MM.1S (cell line): ENCODE measurements around the gene NEK6.

Experiments used
- CTCF ChIP-seq: fragments of 300-600 bp; sonication (generic); IDR thresholded peaks from 2 replicates; pipeline ENCODE4 v1.5.1; 2016; ENCODE audit warnings: antibody characterized with exemption, low read length, mixed read lengths
- EZH2phosphoT487 ChIP-seq: fragments of 300-600 bp; sonication (generic); IDR thresholded peaks from 2 replicates; pipeline ENCODE4 v1.6.1; 2018; ENCODE audit warnings: antibody characterized with exemption, low read length

GRCh38 chr9:124355039-124355940, 97.5 kb downstream of the NEK6 start:
- no peak for TF ChIP-seq CTCF
- TF ChIP-seq EZH2phosphoT487, result no peak
